SKM-1 treated with dmso at 0.1 percent for 144 hours (cell line): Measurements from ENCODE around the gene WBP1.
A peak's percentile ranks its signal among the peaks of the same experiment; 100 is the strongest.

ENCODE experiments used
- DNase-seq: peaks from one replicate; lab custom pipeline; 2025; ENCODE audit not compliant: unreplicated experiment; lab: John Stamatoyannopoulos, UW

The WBP1 gene

GRCh38 chr2:74501335-74502071 lies 43.3 kb downstream of the WBP1 start:
- DNase-seq = no peak

GRCh38 chr2:74502147-74502719 lies 44.0 kb downstream of the WBP1 start:
- no peak for DNase-seq

GRCh38 chr2:74502720-74503505 lies 44.7 kb downstream of the WBP1 start:
- peak; percentile 26 for DNase-seq

- DNase-seq = no peak
Measured at GRCh38 chr2:74503506-74504475, 45.6 kb downstream of the WBP1 start.

GRCh38 chr2:74504591-74504990 lies 46.4 kb downstream of the WBP1 start:
- DNase-seq = no peak

GRCh38 chr2:74505448-74506246 lies 47.4 kb downstream of the WBP1 start:
- DNase-seq = no peak

- peak; percentile 89 for DNase-seq
Measured at GRCh38 chr2:74507145-74507925, 49.1 kb downstream of the WBP1 start, which contains the start of gene PCGF1. PCGF1 (minus strand) TSS chr2:74507695; CDS start chr2:74507668, 27 bp downstream.

GRCh38 chr2:74507926-74508520 lies 49.8 kb downstream of the WBP1 start:
- no peak for DNase-seq

GRCh38 chr2:74510272-74510671 lies 52.0 kb downstream of the WBP1 start:
- DNase-seq = no peak
